KMS-11 (cell line): Measurements from ENCODE around the gene TMTC1.

Source experiments
- H2AFZ ChIP-seq: fragments of 200-600 bp; sonication (generic); 2 replicates; pipeline ENCODE4 v1.6.1; 2016; ENCODE audit warnings: antibody characterized with exemption, mixed run types, low read depth
- H3K27ac ChIP-seq: fragments of 200-600 bp; sonication (generic); 2 replicates; pipeline ENCODE4 v1.6.1; 2016; ENCODE audit warnings: mild to moderate bottlenecking, mixed run types
- H3K27me3 ChIP-seq: fragments of 200-600 bp; sonication (generic); 2 replicates; pipeline ENCODE4 v1.6.1; 2017; ENCODE audit warnings: mild to moderate bottlenecking, low read depth, mixed run types, moderate library complexity; ENCODE audit not compliant: insufficient read depth
- H3K36me3 ChIP-seq: fragments of 200-600 bp; sonication (generic); 2 replicates; pipeline ENCODE4 v1.6.1; 2017; ENCODE audit warnings: mild to moderate bottlenecking, mixed run types; ENCODE audit not compliant: insufficient read depth
- H3K4me1 ChIP-seq: fragments of 200-600 bp; sonication (generic); 2 replicates; pipeline ENCODE4 v1.6.1; 2016; ENCODE audit warnings: mild to moderate bottlenecking, low read depth, mixed run types; ENCODE audit not compliant: poor library complexity, severe bottlenecking
- H3K4me2 ChIP-seq: fragments of 200-600 bp; sonication (generic); 2 replicates; pipeline ENCODE4 v1.7.0; 2016; ENCODE audit warnings: mild to moderate bottlenecking, mixed run types
- H3K4me3 ChIP-seq: fragments of 200-600 bp; sonication (generic); IDR thresholded peaks from 2 replicates; pipeline ENCODE4 v1.6.1; 2017; ENCODE audit warnings: low read depth, low read length, mixed read lengths; ENCODE audit not compliant: insufficient read depth
- H3K79me2 ChIP-seq: fragments of 200-600 bp; sonication (generic); 2 replicates; pipeline ENCODE4 v1.6.1; 2016; ENCODE audit warnings: low read depth, mixed run types; ENCODE audit not compliant: insufficient read depth
- H3K9ac ChIP-seq: fragments of 200-600 bp; sonication (generic); 2 replicates; pipeline ENCODE4 v1.6.1; 2016; ENCODE audit warnings: mild to moderate bottlenecking, mixed run types
- H4K20me1 ChIP-seq: fragments of 200-600 bp; sonication (generic); 2 replicates; pipeline ENCODE4 v1.6.1; 2016; ENCODE audit warnings: mild to moderate bottlenecking, mixed run types; ENCODE audit not compliant: insufficient read depth
- CTCF ChIP-seq: fragments of 200-600 bp; sonication (generic); conservative IDR thresholded peaks from 2 replicates; pipeline ENCODE4 v1.6.1; 2017; ENCODE audit warnings: low read depth, mild to moderate bottlenecking, antibody characterized with exemption, low read length, moderate library complexity, mixed read lengths

TMTC1 gene

GRCh38 chr12:29700761-29701481, 82.8 kb downstream of the TMTC1 start:
- Histone ChIP-seq H3K27ac (no peak overlapping the region), H2AFZ (no peak overlapping the region), H3K4me1 (no peaks in the 10 kb centered on the region), H3K9ac (no peak overlapping the region), H3K27me3 (no peaks in the 10 kb centered on the region), H4K20me1 (no peaks in the 10 kb centered on the region), H3K79me2 (no peaks in the 10 kb centered on the region), H3K4me3 (no peak overlapping the region), H3K36me3 (no peaks in the 10 kb centered on the region), H3K4me2 (no peak overlapping the region)
- no peak for TF ChIP-seq CTCF

GRCh38 chr12:29698756-29699155, 85.0 kb downstream of the TMTC1 start:
- Histone ChIP-seq H3K27me3 (no peaks in the 10 kb centered on the region), H3K27ac (no peak overlapping the region), H3K4me1 (no peaks in the 10 kb centered on the region), H3K9ac (no peak overlapping the region), H3K4me3 (no peak overlapping the region), H3K79me2 (no peaks in the 10 kb centered on the region), H3K4me2 (no peak overlapping the region), H4K20me1 (no peaks in the 10 kb centered on the region), H3K36me3 (no peaks in the 10 kb centered on the region), H2AFZ (no peak overlapping the region)
- no peak for TF ChIP-seq CTCF

DNA sequence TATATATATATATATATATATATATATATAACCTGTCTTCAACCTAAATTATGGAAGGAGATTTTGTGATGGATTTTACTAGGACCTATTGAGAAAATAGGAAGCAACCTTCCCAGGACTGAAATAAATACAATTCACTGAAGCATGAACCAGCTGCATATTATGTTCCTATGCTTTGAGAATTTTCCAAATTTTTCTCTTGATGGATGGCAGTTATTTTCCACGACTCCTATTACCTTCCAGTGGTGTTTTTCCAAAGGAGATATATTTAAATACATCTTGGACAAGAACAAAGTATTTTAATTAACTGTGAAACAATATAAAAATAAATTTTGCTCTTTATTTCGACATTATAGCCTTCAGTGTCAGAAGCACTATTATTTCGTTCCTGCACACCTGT, 87.9 kb downstream of the TMTC1 start:
- Histone ChIP-seq H3K79me2 (no peaks in the 10 kb centered on the region), H3K36me3 (no peaks in the 10 kb centered on the region), H2AFZ (no peak overlapping the region), H3K4me3 (no peak overlapping the region), H3K4me2 (no peak overlapping the region), H3K27me3 (no peaks in the 10 kb centered on the region), H3K4me1 (no peaks in the 10 kb centered on the region), H3K27ac (no peak overlapping the region), H3K9ac (no peak overlapping the region), H4K20me1 (no peaks in the 10 kb centered on the region)
- TF ChIP-seq CTCF, result no peak

- H3K4me1 ChIP-seq, result no peaks in the 10 kb centered on the region
- no peak overlapping the region for H3K4me3 ChIP-seq
- no peak overlapping the region for H3K4me2 ChIP-seq
- H2AFZ ChIP-seq, result no peak overlapping the region
- TF ChIP-seq CTCF, result no peak
- H3K36me3 ChIP-seq, result no peaks in the 10 kb centered on the region
- H4K20me1 ChIP-seq, result no peaks in the 10 kb centered on the region
- no peaks in the 10 kb centered on the region for H3K79me2 ChIP-seq
- no peak overlapping the region for H3K9ac ChIP-seq
- no peaks in the 10 kb centered on the region for H3K27me3 ChIP-seq
- H3K27ac ChIP-seq, result no peak overlapping the region
Observed at GRCh38 chr12:29695026-29695425, 88.7 kb downstream of the TMTC1 start.
